HepG2 (cell line): Measurements from ENCODE around the gene APOM. TPM values are rescaled to one million over a fixed set of nuclear protein-coding genes. Genes with fewer than 3 reads are reported as not detected.

Source experiments
- ATAC-seq: fragments of 200-7000 bp; cut with Tn5 transposase; 3 replicates; pipeline ENCODE4 v1.9.1; 2020; ENCODE audit warnings: mild to moderate bottlenecking, moderate library complexity
- BruUV-seq: library from RNA; stranded (reverse); fragments of 400-500 nt; replicated peaks from 2 replicates; lab custom pipeline; 2021; lab: Mats Ljungman, UMichigan
- CTCF ChIA-PET: fragments of 300-600 bp; formaldehyde crosslinking; extraction: SDS; loops from one replicate; lab custom pipeline; 2021; ENCODE audit warnings: low total read pairs, inconsistent platforms, low intra/inter-chr PET ratio; lab: Yijun Ruan, JAX
- POLR2A ChIA-PET: fragments of 350-600 bp; sonication (Branson Sonifier 250); formaldehyde crosslinking; loops from one replicate; lab custom pipeline; 2020; ENCODE audit warnings: antibody characterized with exemption, inconsistent platforms; lab: Yijun Ruan, JAX
- DNase-seq: peaks from one replicate; pipeline ENCODE4 v3.0.0-alpha.2; 2015; ENCODE audit warnings: low spot score
- FAIRE-seq: peaks from 3 replicates; lab custom pipeline; 2011; peaks lifted over from hg19 to GRCh38; lab: Jason Lieb, UNC
- H2AFZ ChIP-seq: one replicate; pipeline ENCODE4 v1.6.1; 2011; ENCODE audit warnings: low read length, inconsistent platforms
- H3K27ac ChIP-seq: fragments of 300-600 bp; 3 replicates; pipeline ENCODE4 v1.8.0; 2011; ENCODE audit warnings: mixed run types, mild to moderate bottlenecking, mixed read lengths, low read length, inconsistent platforms; ENCODE audit not compliant: insufficient read depth; ENCODE audit errors: extremely low read length
- H3K27me3 ChIP-seq, 2 experiments: fragments of 200-600 bp in 1 of 2; 2 replicates in 1 of 2; 3 replicates in 1 of 2; pipeline versions ENCODE4 v1.6.0 to v1.8.0; 2011; ENCODE audit warnings: low read length in 2 of 2, mild to moderate bottlenecking in 2 of 2, moderate library complexity in 2 of 2, inconsistent platforms in 1 of 2; ENCODE audit not compliant: insufficient read depth in 2 of 2, control insufficient read depth in 1 of 2
- H3K36me3 ChIP-seq, 2 experiments: fragments of 200-600 bp in 1 of 2; replicated peaks in 1 of 2; 2 replicates in 1 of 2; 3 replicates in 1 of 2; pipeline versions ENCODE4 v1.5.1 to v1.8.0; 2011; ENCODE audit warnings: low read length in 2 of 2, inconsistent platforms in 1 of 2; ENCODE audit not compliant: insufficient read depth in 2 of 2, control insufficient read depth in 1 of 2
- H3K4me1 ChIP-seq: 2 replicates; pipeline ENCODE4 v1.5.1; 2012; ENCODE audit warnings: low read length, inconsistent platforms; ENCODE audit not compliant: insufficient read depth
- H3K4me2 ChIP-seq: 2 replicates; pipeline ENCODE4 v1.6.0; 2011; ENCODE audit warnings: low read depth, low read length, inconsistent platforms
- H3K4me3 ChIP-seq, 3 experiments: fragments of 200-600 bp in 1 of 3; sonication (generic), shearing (Covaris generic) in 1 of 3; replicated peaks in 1 of 3; 2 replicates each; pipeline ENCODE4 v1.5.1; 2011 to 2016; ENCODE audit warnings: low read length in 3 of 3, inconsistent platforms in 2 of 3, low read depth in 2 of 3, mild to moderate bottlenecking in 2 of 3, control low read depth in 1 of 3, mixed read lengths in 1 of 3; ENCODE audit not compliant: insufficient read depth in 1 of 3
- H3K79me2 ChIP-seq: one replicate; pipeline ENCODE4 v1.6.1; 2011; ENCODE audit warnings: low read length, inconsistent platforms; ENCODE audit not compliant: insufficient read depth
- H3K9ac ChIP-seq: 2 replicates; pipeline ENCODE4 v1.6.0; 2011; ENCODE audit warnings: mild to moderate bottlenecking, low read depth, low read length, inconsistent platforms; ENCODE audit not compliant: insufficient read depth
- H3K9me3 ChIP-seq: 2 replicates; pipeline ENCODE4 v1.5.1; 2012; ENCODE audit warnings: mild to moderate bottlenecking, low read length
- H4K20me1 ChIP-seq: 2 replicates; pipeline ENCODE4 v1.6.0; 2011; ENCODE audit warnings: inconsistent platforms, mild to moderate bottlenecking, low read length, moderate library complexity; ENCODE audit not compliant: insufficient read depth
- POLR2G ChIP-seq: fragments of 200-400 bp; formaldehyde crosslinking; IDR thresholded peaks from 2 replicates; pipeline ENCODE4 v1.6.1; 2018; ENCODE audit warnings: mild to moderate bottlenecking, low read depth, low read length, moderate library complexity
- ZNF703 ChIP-seq: sonication (generic); formaldehyde crosslinking; IDR thresholded peaks from 2 replicates; pipeline ENCODE4 v1.5.1; 2020; ENCODE audit warnings: missing genetic modification reagents, mild to moderate bottlenecking, moderate library complexity, borderline replicate concordance
- WGBS: methylation state at CpG from one replicate; pipeline ENCODE4 v1.1.6; 2017; ENCODE audit warnings: low lambda C conversion rate; 5-methylcytosine and 5-hydroxymethylcytosine counted together
- in situ Hi-C: cut with HindIII; loops from 2 replicates; pipeline ENCODE4 v1.10.0; 2017; ENCODE audit warnings: low pct_unique_long_range_greater_than_20kb; ENCODE audit not compliant: extremely low pct_ligation_motif_present
- intact Hi-C: fragments of 100-400 bp; cut with micrococcal nuclease; formaldehyde crosslinking; loops from one replicate; pipeline ENCODE4 v1.10.0; 2022; ENCODE audit not compliant: unreplicated experiment
- polyA plus RNA-seq, 8 experiments: library from polyadenylated mRNA; depleted of rRNA in 3 of 8; stranded (reverse) in 7 of 8; unstranded in 1 of 8; fragments of >200 nt; fragmentation: Illumina TruSeq in 4 of 8; extraction: Trizol in 4 of 8; gene quantifications; 2 replicates each; pipeline versions ENCODE4 v1.2.1 to v1.2.3, GENCODE V29; 2011 to 2016; ENCODE audit warnings: low read depth in 4 of 8, missing spikeins in 1 of 8, mixed read lengths in 1 of 8; ENCODE audit not compliant: insufficient read depth in 1 of 8
- total RNA-seq, 5 experiments: library from RNA; depleted of rRNA; stranded (reverse); fragments of >200 nt; fragmentation: Illumina TruSeq; extraction: Trizol; gene quantifications; 2 replicates each; pipeline ENCODE4 v1.2.3, GENCODE V29; 2016; ENCODE audit warnings: low read depth in 1 of 5
- TF ChIP-seq, protein P1 (sequence below): IDR thresholded peaks from 2 replicates; pipeline ENCODE4 v1.4.0; 2020; ENCODE audit warnings: mild to moderate bottlenecking, missing genetic modification reagents
- TF ChIP-seq, protein P2 (sequence below): IDR thresholded peaks from 2 replicates; pipeline ENCODE4 v1.6.1; 2016; ENCODE audit warnings: missing biosample characterization, missing genetic modification reagents, low read depth

Gene APOM
- total and polyA plus RNA-seq, 2 of the 13 experiments (the other 11 are each of a cell fraction or from before 2014, with no cell fraction given): 98.2 to 1,140 TPM

DNA sequence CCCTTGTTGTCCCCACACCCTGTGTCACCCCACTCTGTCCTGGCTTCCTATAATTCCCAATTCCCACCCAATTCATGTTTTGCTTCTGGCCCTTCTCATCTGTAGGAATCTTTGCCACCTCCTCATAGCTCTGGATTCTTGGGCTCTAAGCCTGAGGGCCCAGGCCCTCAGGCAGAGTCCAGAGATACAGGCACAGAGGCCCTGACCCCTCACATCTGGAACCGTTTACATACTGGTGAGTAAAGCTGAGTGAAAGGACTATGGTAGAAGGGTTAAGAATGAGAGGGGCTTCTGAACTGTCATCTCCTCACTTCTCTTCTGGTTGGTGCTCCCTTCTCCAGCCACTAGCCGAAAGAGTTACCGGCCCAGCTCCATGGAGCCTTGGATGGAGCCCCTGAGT lies 21.6 kb upstream of the APOM start:
- ChIA-PET CTCF (no interaction called here), POLR2A (interaction anchor here (1.3 to 3.4 kb wide), 6 partner anchors 10 to 26 kb away, joined by 3 to 20 read pairs (median 6); partner anchors contain the start of genes APOM, BAG6 and C6orf47)
- Histone ChIP-seq H4K20me1 (no peaks in the 10 kb centered on the region; the same call in 1 of the 2 replicates), H3K27me3 (no peaks in the 10 kb centered on the region), H3K36me3 (peaks cover 60 to 87% of the 10 kb centered on the region in 2 experiments), H2AFZ (no peak overlapping the region), H3K4me3 (no peak overlapping the region), H3K9ac (no peak overlapping the region), H3K27ac (no peak overlapping the region), H3K9me3 (no peaks in the 10 kb centered on the region), H3K79me2 (no peaks in the 10 kb centered on the region), H3K4me2 (no peak overlapping the region), H3K4me1 (no peaks in the 10 kb centered on the region)
- no TSS peak for BruUV-seq
- ATAC-seq: no peak
- no peak for DNase-seq
- in situ Hi-C loops (no loop called here), intact Hi-C loops (no loop called here)
- TF ChIP-seq, protein P1, sequence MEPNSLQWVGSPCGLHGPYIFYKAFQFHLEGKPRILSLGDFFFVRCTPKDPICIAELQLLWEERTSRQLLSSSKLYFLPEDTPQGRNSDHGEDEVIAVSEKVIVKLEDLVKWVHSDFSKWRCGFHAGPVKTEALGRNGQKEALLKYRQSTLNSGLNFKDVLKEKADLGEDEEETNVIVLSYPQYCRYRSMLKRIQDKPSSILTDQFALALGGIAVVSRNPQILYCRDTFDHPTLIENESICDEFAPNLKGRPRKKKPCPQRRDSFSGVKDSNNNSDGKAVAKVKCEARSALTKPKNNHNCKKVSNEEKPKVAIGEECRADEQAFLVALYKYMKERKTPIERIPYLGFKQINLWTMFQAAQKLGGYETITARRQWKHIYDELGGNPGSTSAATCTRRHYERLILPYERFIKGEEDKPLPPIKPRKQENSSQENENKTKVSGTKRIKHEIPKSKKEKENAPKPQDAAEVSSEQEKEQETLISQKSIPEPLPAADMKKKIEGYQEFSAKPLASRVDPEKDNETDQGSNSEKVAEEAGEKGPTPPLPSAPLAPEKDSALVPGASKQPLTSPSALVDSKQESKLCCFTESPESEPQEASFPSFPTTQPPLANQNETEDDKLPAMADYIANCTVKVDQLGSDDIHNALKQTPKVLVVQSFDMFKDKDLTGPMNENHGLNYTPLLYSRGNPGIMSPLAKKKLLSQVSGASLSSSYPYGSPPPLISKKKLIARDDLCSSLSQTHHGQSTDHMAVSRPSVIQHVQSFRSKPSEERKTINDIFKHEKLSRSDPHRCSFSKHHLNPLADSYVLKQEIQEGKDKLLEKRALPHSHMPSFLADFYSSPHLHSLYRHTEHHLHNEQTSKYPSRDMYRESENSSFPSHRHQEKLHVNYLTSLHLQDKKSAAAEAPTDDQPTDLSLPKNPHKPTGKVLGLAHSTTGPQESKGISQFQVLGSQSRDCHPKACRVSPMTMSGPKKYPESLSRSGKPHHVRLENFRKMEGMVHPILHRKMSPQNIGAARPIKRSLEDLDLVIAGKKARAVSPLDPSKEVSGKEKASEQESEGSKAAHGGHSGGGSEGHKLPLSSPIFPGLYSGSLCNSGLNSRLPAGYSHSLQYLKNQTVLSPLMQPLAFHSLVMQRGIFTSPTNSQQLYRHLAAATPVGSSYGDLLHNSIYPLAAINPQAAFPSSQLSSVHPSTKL: no peak
- TF ChIP-seq POLR2G (0 out of 2 replicates have a peak, but pooled peaks have one; percentile 17), ZNF703 (CRISPR knock-in tag) (no peak)
- TF ChIP-seq, protein P2, sequence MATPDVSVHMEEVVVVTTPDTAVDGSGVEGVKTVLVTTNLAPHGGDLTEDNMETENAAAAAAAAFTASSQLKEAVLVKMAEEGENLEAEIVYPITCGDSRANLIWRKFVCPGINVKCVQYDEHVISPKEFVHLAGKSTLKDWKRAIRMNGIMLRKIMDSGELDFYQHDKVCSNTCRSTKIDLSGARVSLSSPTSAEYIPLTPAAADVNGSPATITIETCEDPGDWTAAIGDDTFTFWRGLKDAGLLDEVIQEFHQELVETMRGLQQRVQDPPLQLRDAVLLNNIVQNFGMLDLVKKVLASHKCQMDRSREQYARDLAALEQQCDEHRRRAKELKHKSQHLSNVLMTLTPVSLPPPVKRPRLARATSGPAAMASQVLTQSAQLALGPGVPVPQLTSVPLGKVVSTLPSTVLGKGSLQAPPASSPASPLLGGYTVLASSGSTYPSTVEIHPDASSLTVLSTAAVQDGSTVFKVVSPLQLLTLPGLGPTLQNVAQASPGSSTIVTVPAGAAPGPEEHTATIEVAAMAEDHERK (CRISPR knock-in tag): no peak
- FAIRE-seq: no peak
- WGBS: 96% methylated on average over 3 of the region's 3 CpGs
